A673 (cell line): Measurements from ENCODE around the gene ZNF653. TPM values are rescaled to one million over a fixed set of nuclear protein-coding genes. Genes with fewer than 3 reads are reported as not detected.

Experiments
- BruUV-seq: library from RNA; stranded (reverse); fragments of 400-500 nt; replicated peaks from 2 replicates; lab custom pipeline; 2021; lab: Mats Ljungman, UMichigan
- CTCF ChIA-PET: fragments of 300-600 bp; sonication (Branson Sonifier 250); formaldehyde crosslinking; loops from one replicate; lab custom pipeline; 2022; ENCODE audit warnings: antibody characterized with exemption; lab: Charles Lee
- POLR2A ChIA-PET: fragments of 300-600 bp; sonication (Branson Sonifier 250); formaldehyde crosslinking; loops from one replicate; lab custom pipeline; 2022; ENCODE audit warnings: antibody characterized with exemption; ENCODE audit not compliant: low non-redundant PET; lab: Charles Lee
- DNase-seq: peaks from one replicate; pipeline ENCODE4 v3.0.0-alpha.2; 2015; ENCODE audit warnings: low spot score
- H3K27ac ChIP-seq: fragments of 200-600 bp; sonication (generic); 2 replicates; pipeline ENCODE4 v1.5.1; 2016; ENCODE audit warnings: mixed run types, low read depth, mild to moderate bottlenecking, mixed read lengths, antibody characterized with exemption, low read length; ENCODE audit not compliant: poor library complexity, severe bottlenecking
- H3K27me3 ChIP-seq: fragments of 200-600 bp; sonication (generic); replicated peaks from 2 replicates; pipeline ENCODE4 v1.6.1; 2017; ENCODE audit warnings: mixed run types, low read depth, mild to moderate bottlenecking, mixed read lengths, antibody characterized with exemption, low read length; ENCODE audit not compliant: insufficient read depth, poor library complexity
- H3K36me3 ChIP-seq: fragments of 200-600 bp; sonication (generic); 2 replicates; pipeline ENCODE4 v1.6.1; 2016; ENCODE audit warnings: mixed run types, mild to moderate bottlenecking, mixed read lengths, antibody characterized with exemption, low read length; ENCODE audit not compliant: insufficient read depth, poor library complexity, severe bottlenecking
- H3K4me1 ChIP-seq: fragments of 200-600 bp; sonication (generic); 2 replicates; pipeline ENCODE4 v1.6.1; 2017; ENCODE audit warnings: mixed run types, mild to moderate bottlenecking, mixed read lengths, antibody characterized with exemption, low read length; ENCODE audit not compliant: insufficient read depth, poor library complexity, severe bottlenecking
- H3K4me3 ChIP-seq: fragments of 200-600 bp; sonication (generic); 2 replicates; pipeline ENCODE4 v1.5.1; 2016; ENCODE audit warnings: low read depth, mixed run types, mild to moderate bottlenecking, mixed read lengths, low read length; ENCODE audit not compliant: poor library complexity, severe bottlenecking
- H3K9me3 ChIP-seq: fragments of 200-600 bp; sonication (generic); 2 replicates; pipeline ENCODE4 v1.6.1; 2016; ENCODE audit warnings: mixed run types, low read depth, mild to moderate bottlenecking, mixed read lengths, antibody characterized with exemption, low read length; ENCODE audit not compliant: poor library complexity, severe bottlenecking
- EZH2 ChIP-seq: fragments of 200-600 bp; sonication (generic); IDR thresholded peaks from 2 replicates; pipeline ENCODE4 v1.6.1; 2017; ENCODE audit warnings: borderline replicate concordance, low read depth, mild to moderate bottlenecking, mixed read lengths, antibody characterized with exemption, low read length; ENCODE audit not compliant: poor library complexity, severe bottlenecking
- intact Hi-C: fragments of 100-400 bp; cut with micrococcal nuclease; formaldehyde crosslinking; loops from one replicate; pipeline ENCODE4 v1.10.0; 2022; ENCODE audit not compliant: unreplicated experiment
- total RNA-seq: library from RNA; stranded (reverse); gene quantifications from 2 replicates; pipeline ENCODE4 v1.2.3, GENCODE V29; 2021
- TF ChIP-seq, protein P1 (sequence below): fragments of 300-800, 200-600 bp; sonication (generic); conservative IDR thresholded peaks from 2 replicates; pipeline ENCODE4 v1.5.1; 2017; ENCODE audit warnings: low read depth, mild to moderate bottlenecking, antibody characterized with exemption, low read length, moderate library complexity, mixed read lengths

Gene ZNF653
- total RNA-seq, 1 experiment from 2014 or later: 15.9 TPM

- intact Hi-C loops: no loop called here
- H3K9me3 ChIP-seq: no peaks in the 10 kb centered on the region
- no peak overlapping the region for H3K4me3 ChIP-seq
- no peaks in the 10 kb centered on the region for H3K4me1 ChIP-seq
- DNase-seq: no peak
- no peaks in the 10 kb centered on the region for H3K27me3 ChIP-seq
- H3K27ac ChIP-seq: no peak overlapping the region
- ChIA-PET CTCF (no interaction called here), POLR2A (no interaction called here)
- no TSS peak for BruUV-seq
- no peak for TF ChIP-seq EZH2
- TF ChIP-seq, protein P1, sequence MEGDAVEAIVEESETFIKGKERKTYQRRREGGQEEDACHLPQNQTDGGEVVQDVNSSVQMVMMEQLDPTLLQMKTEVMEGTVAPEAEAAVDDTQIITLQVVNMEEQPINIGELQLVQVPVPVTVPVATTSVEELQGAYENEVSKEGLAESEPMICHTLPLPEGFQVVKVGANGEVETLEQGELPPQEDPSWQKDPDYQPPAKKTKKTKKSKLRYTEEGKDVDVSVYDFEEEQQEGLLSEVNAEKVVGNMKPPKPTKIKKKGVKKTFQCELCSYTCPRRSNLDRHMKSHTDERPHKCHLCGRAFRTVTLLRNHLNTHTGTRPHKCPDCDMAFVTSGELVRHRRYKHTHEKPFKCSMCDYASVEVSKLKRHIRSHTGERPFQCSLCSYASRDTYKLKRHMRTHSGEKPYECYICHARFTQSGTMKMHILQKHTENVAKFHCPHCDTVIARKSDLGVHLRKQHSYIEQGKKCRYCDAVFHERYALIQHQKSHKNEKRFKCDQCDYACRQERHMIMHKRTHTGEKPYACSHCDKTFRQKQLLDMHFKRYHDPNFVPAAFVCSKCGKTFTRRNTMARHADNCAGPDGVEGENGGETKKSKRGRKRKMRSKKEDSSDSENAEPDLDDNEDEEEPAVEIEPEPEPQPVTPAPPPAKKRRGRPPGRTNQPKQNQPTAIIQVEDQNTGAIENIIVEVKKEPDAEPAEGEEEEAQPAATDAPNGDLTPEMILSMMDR: no peak
- H3K36me3 ChIP-seq: peaks cover 10% of the 10 kb centered on the region
These were observed 8.3 kb upstream of the ZNF653 start for GRCh38 chr19:11513946-11514345.

DNA sequence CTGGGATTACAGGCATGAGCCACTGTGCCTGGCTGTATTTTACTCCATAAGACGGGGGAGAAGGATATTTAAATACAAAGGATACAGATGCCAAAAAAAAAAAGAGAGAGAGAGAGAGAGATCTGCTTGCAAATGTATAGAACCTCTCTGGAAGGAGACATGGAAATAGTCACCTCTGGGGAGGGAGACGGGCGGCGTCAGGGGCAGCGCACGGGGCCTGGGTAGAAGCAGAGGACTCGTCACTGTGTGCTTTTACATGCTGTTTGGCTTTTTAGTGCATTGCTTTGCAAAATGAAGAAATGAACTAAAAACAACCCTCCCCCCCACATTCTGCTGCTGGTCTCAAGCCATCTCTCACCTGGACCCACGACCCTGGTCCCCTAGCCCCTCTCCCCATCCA lies 4.8 kb upstream of the ZNF653 start:
- TF ChIP-seq, protein P1: no peak
- TF ChIP-seq EZH2: no peak
- H3K27ac ChIP-seq: no peak overlapping the region
- no peaks in the 10 kb centered on the region for H3K27me3 ChIP-seq
- ChIA-PET POLR2A (no interaction called here), CTCF (interaction anchor here (0.6 kb wide), 1 partner anchor 36 kb away, joined by 3 read pairs; no protein-coding TSS in a partner anchor)
- intact Hi-C loops: no loop called here
- peaks cover 4% of the 10 kb centered on the region for H3K36me3 ChIP-seq
- DNase-seq: no peak
- H3K4me3 ChIP-seq: no peak overlapping the region
- no peaks in the 10 kb centered on the region for H3K9me3 ChIP-seq
- H3K4me1 ChIP-seq: peaks cover 7% of the 10 kb centered on the region
- BruUV-seq: no TSS peak

- intact Hi-C loops: no loop called here
- ChIA-PET POLR2A (no interaction called here), CTCF (no interaction called here)
- Histone ChIP-seq H3K27me3 (no peaks in the 10 kb centered on the region), H3K9me3 (no peaks in the 10 kb centered on the region), H3K36me3 (peaks cover 4% of the 10 kb centered on the region), H3K27ac (no peak overlapping the region), H3K4me3 (no peak overlapping the region), H3K4me1 (peaks cover 7% of the 10 kb centered on the region)
- no peak for DNase-seq
- BruUV-seq: no TSS peak
- TF ChIP-seq, protein P1: no peak
- no peak for TF ChIP-seq EZH2
These were observed 1.9 kb upstream of the ZNF653 start for GRCh38 chr19:11507370-11508078.
